NOMO-1 treated with DMSO at 0.1 percent for 48 hours (cell line): ENCODE measurements around the gene BORCS5.

Experiments used
- DNase-seq: peaks from one replicate; lab custom pipeline; 2025; ENCODE audit not compliant: unreplicated experiment; lab: John Stamatoyannopoulos, UW

BORCS5 gene

GRCh38 chr12:12353276-12353675 is 3.6 kb upstream of the BORCS5 start:
- DNase-seq: no peak

- no peak for DNase-seq
Measured at GRCh38 chr12:12353807-12354206, 3.1 kb upstream of the BORCS5 start.

- DNase-seq: no peak
Measured at GRCh38 chr12:12356467-12356895, 397 bp upstream of the BORCS5 start.

- DNase-seq: peak; percentile 33
Measured at GRCh38 chr12:12357719-12358461, 1.0 kb downstream of the BORCS5 start.

GRCh38 chr12:12358528-12358927 is 1.6 kb downstream of the BORCS5 start:
- DNase-seq: no peak

GRCh38 chr12:12364787-12365445 is 8.0 kb downstream of the BORCS5 start:
- DNase-seq: no peak

- DNase-seq: no peak
Measured at GRCh38 chr12:12365446-12365802, 8.5 kb downstream of the BORCS5 start.

GRCh38 chr12:12365931-12366431 is 9.1 kb downstream of the BORCS5 start:
- DNase-seq: no peak

- DNase-seq: no peak
Measured at GRCh38 chr12:12366701-12367481, 10.0 kb downstream of the BORCS5 start.

- no peak for DNase-seq
Measured at GRCh38 chr12:12367482-12367998, 10.7 kb downstream of the BORCS5 start.

GRCh38 chr12:12372946-12373722 is 16.3 kb downstream of the BORCS5 start:
- DNase-seq: no peak

- peak; percentile 79 for DNase-seq
Measured at GRCh38 chr12:12376646-12377448, 20.0 kb downstream of the BORCS5 start.

- DNase-seq: no peak
Measured at GRCh38 chr12:12378616-12379015, 21.7 kb downstream of the BORCS5 start.

GRCh38 chr12:12379831-12380730 is 23.2 kb downstream of the BORCS5 start:
- peak; percentile 40 for DNase-seq

GRCh38 chr12:12380949-12381593 is 24.2 kb downstream of the BORCS5 start:
- DNase-seq: no peak

GRCh38 chr12:12381982-12382381 is 25.1 kb downstream of the BORCS5 start:
- DNase-seq: no peak

- DNase-seq: no peak
Measured at GRCh38 chr12:12384571-12385340, 27.9 kb downstream of the BORCS5 start.

GRCh38 chr12:12387501-12387900 is 30.6 kb downstream of the BORCS5 start:
- DNase-seq: no peak
